ENCODE measurements around the gene RNPS1. TPM values are rescaled to one million over a fixed set of nuclear protein-coding genes. Genes with fewer than 3 reads are reported as not detected.

Gene RNPS1
- total RNA-seq, 2 experiments from 2014 or later, result 230 to 238 TPM

GRCh38 chr16:2288726-2289125 lies 20.8 kb upstream of the RNPS1 start:
- CTCF ChIA-PET, result interaction anchor here (0.6 to 1.7 kb wide), 4 partner anchors 8 to 62 kb away, joined by 3 to 4 read pairs (median 3); no protein-coding TSS in a partner anchor
- no peaks in the 10 kb centered on the region for H3K9me3 Mint-ChIP-seq

DNA sequence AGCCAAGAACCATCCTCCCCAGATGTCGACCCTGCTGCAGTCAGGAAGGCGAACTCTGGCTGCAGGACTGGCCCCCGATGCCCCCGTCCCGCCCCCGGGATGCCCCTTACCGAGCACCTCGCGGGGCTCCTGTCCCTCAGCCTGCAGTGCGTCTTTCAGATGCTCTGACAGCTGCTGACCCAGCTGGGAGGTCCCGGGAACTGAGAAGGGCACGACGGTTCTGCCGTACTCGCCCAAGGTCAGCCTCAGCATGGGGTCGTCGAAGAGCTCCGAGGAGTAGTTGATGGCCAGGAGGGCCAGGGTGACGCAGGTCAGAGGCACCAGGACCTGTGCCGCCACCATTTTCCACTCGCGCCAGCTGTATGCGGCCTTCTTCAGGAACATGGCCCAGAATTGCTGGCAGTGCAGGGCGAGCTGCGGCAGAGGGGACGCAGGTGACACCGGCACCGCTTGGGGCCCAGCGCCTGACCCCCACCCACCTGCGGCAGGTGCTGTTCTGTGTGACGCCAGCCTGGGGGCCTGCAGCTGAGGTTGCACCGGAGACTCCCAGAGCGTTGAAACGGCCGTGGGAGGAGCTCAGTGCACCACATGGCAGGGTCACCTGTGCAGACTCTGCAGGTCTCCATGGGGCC lies 20.1 kb upstream of the RNPS1 start:
- H3K36me3 Mint-ChIP-seq (ENCODE audit: low read depth), result no peaks in the 10 kb centered on the region
- DNase-seq, result no peak
- POLR2A ChIA-PET, result no interaction called here
- CTCF ChIA-PET, result interaction anchor here (0.6 to 1.7 kb wide), 4 partner anchors 9 to 148 kb away, joined by 3 to 4 read pairs (median 3); no protein-coding TSS in a partner anchor
- no peak overlapping the region for H3K27ac Mint-ChIP-seq
- H3K4me3 Mint-ChIP-seq, result no peak overlapping the region
- no peaks in the 10 kb centered on the region for H3K27me3 Mint-ChIP-seq
- no peaks in the 10 kb centered on the region for H3K4me1 Mint-ChIP-seq
- no peaks in the 10 kb centered on the region for H3K9me3 Mint-ChIP-seq

More at GRCh38 chr16:2288726-2289125, 20.8 kb upstream of the RNPS1 start:
- Mint-ChIP-seq H3K4me1 (no peaks in the 10 kb centered on the region), H3K4me3 (no peak overlapping the region), H3K27me3 (no peaks in the 10 kb centered on the region), H3K36me3 (ENCODE audit: low read depth) (no peaks in the 10 kb centered on the region), H3K27ac (no peak overlapping the region)
- POLR2A ChIA-PET, result no interaction called here
- no peak for DNase-seq

DNA sequence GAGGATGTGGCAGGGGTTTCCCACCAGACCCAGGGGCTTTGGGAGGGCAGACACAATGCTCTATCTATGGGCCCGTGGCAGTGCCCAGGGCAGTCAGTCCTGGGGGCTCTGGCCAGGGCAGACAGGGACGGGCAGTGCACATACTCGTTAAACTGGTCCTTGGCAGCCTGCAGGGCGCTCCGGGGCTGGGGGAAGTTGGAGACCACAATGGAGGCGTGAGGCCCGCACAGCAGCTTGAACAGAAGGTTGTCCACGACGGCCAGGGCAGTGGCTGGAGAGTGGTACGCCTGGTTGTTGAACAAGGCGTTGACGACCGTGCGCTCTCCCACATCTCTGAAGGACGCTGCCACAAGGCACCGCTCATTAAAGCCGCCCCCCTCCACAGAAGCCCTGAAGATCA lies 18.6 kb upstream of the RNPS1 start:
- CTCF ChIA-PET, result interaction anchor here (1.3 kb wide), 1 partner anchor 146 kb away, joined by 3 read pairs; no protein-coding TSS in a partner anchor
- Mint-ChIP-seq H3K27ac (no peak overlapping the region), H3K4me1 (no peaks in the 10 kb centered on the region), H3K4me3 (no peak overlapping the region), H3K27me3 (no peaks in the 10 kb centered on the region), H3K36me3 (ENCODE audit: low read depth) (no peaks in the 10 kb centered on the region), H3K9me3 (no peaks in the 10 kb centered on the region)
- POLR2A ChIA-PET, result no interaction called here
- no peak for DNase-seq

GRCh38 chr16:2285731-2286191 lies 17.8 kb upstream of the RNPS1 start:
- POLR2A ChIA-PET, result no interaction called here
- DNase-seq, result no peak
- no peaks in the 10 kb centered on the region for H3K4me1 Mint-ChIP-seq
- H3K36me3 Mint-ChIP-seq (ENCODE audit: low read depth), result no peaks in the 10 kb centered on the region
- H3K9me3 Mint-ChIP-seq, result no peaks in the 10 kb centered on the region
- CTCF ChIA-PET, result interaction anchor here (1.4 kb wide), 1 partner anchor 10 kb away, joined by 3 read pairs; no protein-coding TSS in a partner anchor
- no peak overlapping the region for H3K27ac Mint-ChIP-seq
- H3K27me3 Mint-ChIP-seq, result no peaks in the 10 kb centered on the region
- H3K4me3 Mint-ChIP-seq, result no peak overlapping the region

- no peak for DNase-seq
- ChIA-PET POLR2A (no interaction called here), CTCF (interaction anchor here (1.4 kb wide), 1 partner anchor 11 kb away, joined by 3 read pairs; no protein-coding TSS in a partner anchor)
- Mint-ChIP-seq H3K36me3 (ENCODE audit: low read depth) (no peaks in the 10 kb centered on the region), H3K27ac (no peak overlapping the region), H3K4me3 (no peak overlapping the region), H3K4me1 (no peaks in the 10 kb centered on the region), H3K9me3 (no peaks in the 10 kb centered on the region), H3K27me3 (no peaks in the 10 kb centered on the region)
Measured at GRCh38 chr16:2284797-2285576, 17.1 kb upstream of the RNPS1 start.

DNA sequence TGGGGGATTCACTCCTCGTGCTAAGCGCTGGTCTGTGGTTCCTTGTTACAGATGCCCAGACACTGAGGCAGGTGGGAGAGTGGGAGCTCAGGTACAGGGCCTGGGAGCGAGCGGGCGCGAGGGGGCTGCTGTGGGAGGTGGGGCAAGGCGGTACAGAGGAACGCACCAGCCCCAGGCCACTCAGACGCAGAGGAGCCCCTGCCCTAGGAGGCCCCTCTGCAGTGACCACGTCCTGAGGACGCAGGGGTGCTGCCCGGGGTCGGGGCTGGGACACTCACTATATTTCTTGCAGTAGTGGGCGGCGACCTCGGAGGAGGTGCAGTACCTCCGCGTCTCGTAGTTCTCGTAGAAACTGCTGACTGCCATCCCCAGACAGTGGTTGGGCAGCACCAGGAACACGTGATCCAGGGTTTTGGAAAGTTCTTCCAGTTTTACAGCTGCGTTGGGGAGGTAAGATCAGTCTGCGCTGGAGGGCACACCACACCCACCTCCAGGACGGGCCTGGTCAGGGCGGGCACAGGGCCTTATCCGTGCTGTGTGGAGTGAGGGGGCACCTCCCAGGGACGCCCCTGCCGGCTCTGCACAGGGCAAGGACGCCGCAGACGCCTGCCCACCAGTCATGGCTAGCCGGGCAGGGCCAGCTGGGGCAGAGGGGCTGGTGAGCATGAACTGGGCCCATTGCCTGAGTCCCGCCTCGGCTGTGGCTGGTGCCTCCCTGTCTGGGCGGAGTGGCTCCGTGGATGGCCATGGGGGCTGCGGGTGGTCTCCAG lies 16.3 kb upstream of the RNPS1 start:
- no peak for DNase-seq
- no peak overlapping the region for H3K4me3 Mint-ChIP-seq
- no peaks in the 10 kb centered on the region for H3K36me3 Mint-ChIP-seq (ENCODE audit: low read depth)
- no peak overlapping the region for H3K27ac Mint-ChIP-seq
- ChIA-PET POLR2A (no interaction called here), CTCF (interaction anchor here (1.4 kb wide), 1 partner anchor 12 kb away, joined by 3 read pairs; no protein-coding TSS in a partner anchor)
- H3K9me3 Mint-ChIP-seq, result no peaks in the 10 kb centered on the region
- H3K27me3 Mint-ChIP-seq, result no peaks in the 10 kb centered on the region
- no peaks in the 10 kb centered on the region for H3K4me1 Mint-ChIP-seq

DNA sequence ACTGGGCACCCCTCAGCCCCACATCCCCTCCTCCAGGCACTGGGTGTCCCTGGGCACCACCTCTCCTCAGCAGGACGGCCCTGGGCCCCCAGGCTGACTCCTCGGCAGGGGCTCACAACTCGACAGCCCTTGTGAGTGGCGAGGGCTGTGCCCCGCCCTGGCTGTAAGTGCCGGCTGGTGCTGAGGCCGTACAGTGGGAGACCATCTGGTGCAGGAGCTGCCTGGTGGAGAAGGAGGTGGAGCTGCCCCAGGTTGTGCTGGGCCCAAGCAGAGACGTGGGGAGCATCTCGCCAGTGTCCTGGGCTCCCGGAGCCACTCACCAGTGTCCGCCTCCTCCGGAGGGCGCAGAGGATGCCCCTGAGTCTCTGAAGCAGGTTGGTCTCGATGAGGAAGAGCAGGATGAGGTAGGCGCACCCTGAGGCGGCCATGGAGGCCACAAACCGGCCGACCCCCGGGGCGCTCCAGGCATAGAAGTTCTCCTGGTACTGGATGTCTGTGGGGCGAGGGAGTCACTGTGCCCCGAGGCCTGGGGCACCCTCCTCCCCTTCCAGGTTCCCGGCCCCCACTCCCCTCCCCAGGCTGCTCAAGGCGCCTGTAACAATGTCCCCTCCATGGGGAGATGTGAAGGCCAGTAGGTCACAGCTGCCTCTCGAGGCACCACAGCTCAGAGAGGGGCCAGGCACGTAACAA lies 15.1 kb upstream of the RNPS1 start:
- no peaks in the 10 kb centered on the region for H3K27me3 Mint-ChIP-seq

DNA sequence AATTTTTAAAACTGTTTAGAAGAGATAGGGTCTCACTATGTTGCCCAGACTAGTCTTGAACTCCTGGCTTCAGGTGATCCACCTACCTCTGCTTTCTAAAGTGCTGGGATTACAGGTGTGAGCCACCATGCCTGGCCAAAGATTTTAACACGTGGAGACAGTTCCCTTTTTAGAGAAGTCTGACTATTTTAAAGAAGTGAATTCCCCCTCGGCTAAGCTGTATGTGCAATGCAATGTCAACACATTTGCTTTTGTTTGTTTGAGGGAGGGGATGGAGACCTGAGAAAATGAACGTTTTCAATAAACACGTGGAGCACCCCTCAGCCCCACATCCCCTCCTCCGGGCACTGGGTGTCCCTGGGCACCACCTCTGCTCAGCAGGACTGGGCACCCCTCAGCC lies 14.3 kb upstream of the RNPS1 start:
- H3K4me3 Mint-ChIP-seq, result no peak overlapping the region
- H3K27me3 Mint-ChIP-seq, result no peaks in the 10 kb centered on the region
- H3K27ac Mint-ChIP-seq, result no peak overlapping the region
- ChIA-PET POLR2A (no interaction called here), CTCF (no interaction called here)
- DNase-seq, result no peak
- H3K4me1 Mint-ChIP-seq, result no peaks in the 10 kb centered on the region
- no peaks in the 10 kb centered on the region for H3K36me3 Mint-ChIP-seq (ENCODE audit: low read depth)
- no peaks in the 10 kb centered on the region for H3K9me3 Mint-ChIP-seq

More for the DNA sequence above, 15.1 kb upstream of the RNPS1 start:
- Mint-ChIP-seq H3K27ac (no peak overlapping the region), H3K36me3 (ENCODE audit: low read depth) (no peaks in the 10 kb centered on the region), H3K4me3 (no peak overlapping the region), H3K4me1 (no peaks in the 10 kb centered on the region), H3K9me3 (no peaks in the 10 kb centered on the region)
- CTCF ChIA-PET, result no interaction called here
- POLR2A ChIA-PET, result no interaction called here
- no peak for DNase-seq

GRCh38 chr16:2280981-2281542 lies 13.1 kb upstream of the RNPS1 start:
- CTCF ChIA-PET, result interaction anchor here (0.6 to 1.2 kb wide), 3 partner anchors 8 to 951 kb away, joined by 3 to 5 read pairs (median 3); no protein-coding TSS in a partner anchor
- no peak overlapping the region for H3K4me3 Mint-ChIP-seq
- no peaks in the 10 kb centered on the region for H3K27me3 Mint-ChIP-seq
- no peak overlapping the region for H3K27ac Mint-ChIP-seq
- no peaks in the 10 kb centered on the region for H3K36me3 Mint-ChIP-seq (ENCODE audit: low read depth)
- POLR2A ChIA-PET, result no interaction called here
- no peak for DNase-seq
- no peaks in the 10 kb centered on the region for H3K9me3 Mint-ChIP-seq
- H3K4me1 Mint-ChIP-seq, result no peaks in the 10 kb centered on the region

GRCh38 chr16:2280461-2280860 lies 12.5 kb upstream of the RNPS1 start:
- H3K27ac Mint-ChIP-seq, result no peak overlapping the region
- no peaks in the 10 kb centered on the region for H3K27me3 Mint-ChIP-seq
- DNase-seq, result no peak
- ChIA-PET POLR2A (no interaction called here), CTCF (interaction anchor here (0.5 to 1.2 kb wide), 2 partner anchors 9 to 299 kb away, joined by 3 to 5 read pairs; partner anchors contain the start of gene NOXO1)
- no peaks in the 10 kb centered on the region for H3K36me3 Mint-ChIP-seq (ENCODE audit: low read depth)
- H3K4me3 Mint-ChIP-seq, result no peak overlapping the region
- no peaks in the 10 kb centered on the region for H3K4me1 Mint-ChIP-seq
- no peaks in the 10 kb centered on the region for H3K9me3 Mint-ChIP-seq

- no peak overlapping the region for H3K27ac Mint-ChIP-seq
- DNase-seq, result no peak
- POLR2A ChIA-PET, result interaction anchor here (0.6 kb wide), 1 partner anchor 43 kb away, joined by 3 read pairs; no protein-coding TSS in a partner anchor
- CTCF ChIA-PET, result interaction anchor here (0.6 to 1.1 kb wide), 5 partner anchors 8 to 33 kb away, joined by 3 to 4 read pairs (median 3); no protein-coding TSS in a partner anchor
- H3K4me1 Mint-ChIP-seq, result no peaks in the 10 kb centered on the region
- no peaks in the 10 kb centered on the region for H3K27me3 Mint-ChIP-seq
- no peaks in the 10 kb centered on the region for H3K9me3 Mint-ChIP-seq
- H3K4me3 Mint-ChIP-seq, result no peak overlapping the region
- no peaks in the 10 kb centered on the region for H3K36me3 Mint-ChIP-seq (ENCODE audit: low read depth)
Measured at GRCh38 chr16:2278956-2279800, 11.3 kb upstream of the RNPS1 start.
